H9 (cell line): ENCODE measurements around the gene PPP2R1A. TPM values are rescaled to one million over a fixed set of nuclear protein-coding genes. Genes with fewer than 3 reads are reported as not detected.

Experiments
- DNase-seq: peaks from one replicate; pipeline ENCODE4 v3.0.0-alpha.2; 2017
- H2AFZ ChIP-seq: one replicate; pipeline ENCODE4 v1.6.1; 2013; ENCODE audit warnings: mild to moderate bottlenecking, low read length, control low read depth, moderate library complexity
- H2AK5ac ChIP-seq: 2 replicates; pipeline ENCODE4 v1.6.1; 2013; ENCODE audit warnings: low read length, control low read depth, mixed read lengths; ENCODE audit not compliant: insufficient read length
- H2BK120ac ChIP-seq: one replicate; pipeline ENCODE4 v1.6.1; 2013; ENCODE audit warnings: low read depth, mild to moderate bottlenecking, low read length, control low read depth, inconsistent platforms; ENCODE audit not compliant: poor library complexity, severe bottlenecking
- H2BK12ac ChIP-seq: 2 replicates; pipeline ENCODE4 v1.6.1; 2013; ENCODE audit warnings: low read length, control low read depth, mixed read lengths, low read depth; ENCODE audit not compliant: insufficient read length
- H2BK15ac ChIP-seq: 2 replicates; pipeline ENCODE4 v1.6.1; 2013; ENCODE audit warnings: low read depth, low read length, control low read depth
- H2BK20ac ChIP-seq: one replicate; pipeline ENCODE4 v1.6.1; 2013; ENCODE audit warnings: low read depth, mild to moderate bottlenecking, low read length, control low read depth, inconsistent platforms; ENCODE audit not compliant: poor library complexity, severe bottlenecking
- H2BK5ac ChIP-seq: 2 replicates; pipeline ENCODE4 v1.6.1; 2013; ENCODE audit warnings: low read length, control low read depth, mixed read lengths; ENCODE audit not compliant: insufficient read length
- H3K14ac ChIP-seq: 2 replicates; pipeline ENCODE4 v1.6.1; 2013; ENCODE audit warnings: low read length, control low read depth; ENCODE audit not compliant: insufficient read depth
- H3K18ac ChIP-seq: 2 replicates; pipeline ENCODE4 v1.6.1; 2013; ENCODE audit warnings: low read depth, mild to moderate bottlenecking, mixed read lengths, low read length, control low read depth; ENCODE audit not compliant: insufficient read length
- H3K23ac ChIP-seq: 2 replicates; pipeline ENCODE4 v1.6.1; 2013; ENCODE audit warnings: low read length, control low read depth, mixed read lengths, low read depth; ENCODE audit not compliant: insufficient read length
- H3K23me2 ChIP-seq: 2 replicates; pipeline ENCODE4 v1.6.1; 2013; ENCODE audit warnings: low read depth, mild to moderate bottlenecking, mixed read lengths, low read length, control low read depth; ENCODE audit not compliant: insufficient read length, poor library complexity, severe bottlenecking
- H3K27ac ChIP-seq: 2 replicates; pipeline ENCODE4 v1.5.1; 2013; ENCODE audit warnings: low read length, control low read depth, mixed read lengths, low read depth; ENCODE audit not compliant: insufficient read length
- H3K27me3 ChIP-seq: 2 replicates; pipeline ENCODE4 v1.6.1; 2013; ENCODE audit warnings: low read length, control low read depth, inconsistent platforms; ENCODE audit not compliant: insufficient read depth
- H3K4ac ChIP-seq: 2 replicates; pipeline ENCODE4 v1.6.1; 2013; ENCODE audit warnings: low read depth, mild to moderate bottlenecking, control low read depth, inconsistent platforms, low read length, moderate library complexity
- H3K4me1 ChIP-seq: 2 replicates; pipeline ENCODE4 v1.6.1; 2013; ENCODE audit warnings: low read length, control low read depth, inconsistent platforms; ENCODE audit not compliant: insufficient read depth
- H3K4me2 ChIP-seq: 2 replicates; pipeline ENCODE4 v1.6.1; 2013; ENCODE audit warnings: low read length, control low read depth, mixed read lengths; ENCODE audit not compliant: insufficient read length, insufficient read depth
- H3K56ac ChIP-seq: 2 replicates; pipeline ENCODE4 v1.6.1; 2013; ENCODE audit warnings: low read depth, mild to moderate bottlenecking, mixed read lengths, low read length, control low read depth; ENCODE audit not compliant: insufficient read length
- H3K79me1 ChIP-seq: 2 replicates; pipeline ENCODE4 v1.6.1; 2013; ENCODE audit warnings: low read depth, mild to moderate bottlenecking, moderate library complexity, low read length, control low read depth, inconsistent platforms; ENCODE audit not compliant: insufficient read depth, poor library complexity, severe bottlenecking
- H3K79me2 ChIP-seq: 2 replicates; pipeline ENCODE4 v1.6.1; 2013; ENCODE audit warnings: low read length, control low read depth, inconsistent platforms; ENCODE audit not compliant: insufficient read depth
- H3K9ac ChIP-seq: 2 replicates; pipeline ENCODE4 v1.6.1; 2013; ENCODE audit warnings: low read length, control low read depth, mixed read lengths; ENCODE audit not compliant: insufficient read length; ENCODE audit errors: extremely low read depth
- H3K9me3 ChIP-seq: one replicate; pipeline ENCODE4 v1.6.1; 2013; ENCODE audit warnings: low read depth, low read length, inconsistent platforms; ENCODE audit not compliant: control insufficient read depth
- H3T11ph ChIP-seq: one replicate; pipeline ENCODE4 v1.6.1; 2013; ENCODE audit warnings: mild to moderate bottlenecking, low read length, control low read depth, inconsistent platforms
- H4K20me1 ChIP-seq: one replicate; pipeline ENCODE4 v1.6.1; 2013; ENCODE audit not compliant: control insufficient read depth, insufficient read length, insufficient read depth
- H4K5ac ChIP-seq: 2 replicates; pipeline ENCODE4 v1.6.1; 2013; ENCODE audit warnings: low read depth, mild to moderate bottlenecking, mixed read lengths, low read length, control low read depth; ENCODE audit not compliant: insufficient read length
- H4K8ac ChIP-seq: replicated peaks from 2 replicates; pipeline ENCODE4 v1.6.1; 2013; ENCODE audit warnings: low read length, control low read depth, mixed read lengths, low read depth; ENCODE audit not compliant: insufficient read length
- H4K91ac ChIP-seq: 2 replicates; pipeline ENCODE4 v1.6.1; 2013; ENCODE audit warnings: low read depth, mild to moderate bottlenecking, moderate library complexity, mixed read lengths, low read length, control low read depth; ENCODE audit not compliant: insufficient read length
- H3K27ac Mint-ChIP-seq, 3 experiments: 2 replicates in 2 of 3; 3 replicates in 1 of 3; pipeline ENCODE4 v1.8.0; 2020 to 2021; ENCODE audit warnings: mixed read lengths in 3 of 3, mild to moderate bottlenecking in 1 of 3, moderate library complexity in 1 of 3
- H3K27me3 Mint-ChIP-seq: 2 replicates; pipeline ENCODE4 v1.8.0; 2021; ENCODE audit warnings: low read depth, mild to moderate bottlenecking, moderate library complexity, mixed read lengths
- H3K36me3 Mint-ChIP-seq, 3 experiments: 2 replicates in 2 of 3; 3 replicates in 1 of 3; pipeline ENCODE4 v1.8.0; 2020 to 2021; ENCODE audit warnings: low read depth in 3 of 3, mixed read lengths in 3 of 3; ENCODE audit not compliant: insufficient read depth in 1 of 3
- H3K4me1 Mint-ChIP-seq, 2 experiments: 2 replicates each; pipeline ENCODE4 v1.8.0; 2020; ENCODE audit warnings: mixed read lengths in 2 of 2
- H3K4me3 Mint-ChIP-seq, 2 experiments: 2 replicates in 1 of 2; 3 replicates in 1 of 2; pipeline ENCODE4 v1.8.0; 2020 to 2021; ENCODE audit warnings: mild to moderate bottlenecking in 2 of 2, mixed read lengths in 2 of 2, moderate library complexity in 1 of 2
- H3K9me3 Mint-ChIP-seq, 2 experiments: 2 replicates in 1 of 2; 3 replicates in 1 of 2; pipeline ENCODE4 v1.8.0; 2020; ENCODE audit warnings: mild to moderate bottlenecking in 2 of 2, mixed read lengths in 2 of 2, moderate library complexity in 1 of 2
- WGBS: extraction: QIAGEN DNeasy Blood & Tissue Kit; methylation state at CpG from one replicate; pipeline ENCODE4 v1.1.7; 2013; ENCODE audit warnings: missing lambda C conversion rate, low lambda C conversion rate, mixed read lengths; ENCODE audit not compliant: insufficient read length; ENCODE audit errors: extremely low coverage; 5-methylcytosine and 5-hydroxymethylcytosine counted together
- total RNA-seq: library from RNA; stranded (reverse); gene quantifications from 2 replicates; pipeline ENCODE4 v1.2.1, GENCODE V29; 2021
- TF ChIP-seq, protein P1 (sequence below): fragments of 200-600 bp; sonication (generic); conservative IDR thresholded peaks from 3 replicates; pipeline ENCODE4 v1.8.0; 2021; ENCODE audit warnings: antibody characterized with exemption, mild to moderate bottlenecking

The PPP2R1A gene
- total RNA-seq, 1 experiment from 2014 or later = 432 TPM

DNA sequence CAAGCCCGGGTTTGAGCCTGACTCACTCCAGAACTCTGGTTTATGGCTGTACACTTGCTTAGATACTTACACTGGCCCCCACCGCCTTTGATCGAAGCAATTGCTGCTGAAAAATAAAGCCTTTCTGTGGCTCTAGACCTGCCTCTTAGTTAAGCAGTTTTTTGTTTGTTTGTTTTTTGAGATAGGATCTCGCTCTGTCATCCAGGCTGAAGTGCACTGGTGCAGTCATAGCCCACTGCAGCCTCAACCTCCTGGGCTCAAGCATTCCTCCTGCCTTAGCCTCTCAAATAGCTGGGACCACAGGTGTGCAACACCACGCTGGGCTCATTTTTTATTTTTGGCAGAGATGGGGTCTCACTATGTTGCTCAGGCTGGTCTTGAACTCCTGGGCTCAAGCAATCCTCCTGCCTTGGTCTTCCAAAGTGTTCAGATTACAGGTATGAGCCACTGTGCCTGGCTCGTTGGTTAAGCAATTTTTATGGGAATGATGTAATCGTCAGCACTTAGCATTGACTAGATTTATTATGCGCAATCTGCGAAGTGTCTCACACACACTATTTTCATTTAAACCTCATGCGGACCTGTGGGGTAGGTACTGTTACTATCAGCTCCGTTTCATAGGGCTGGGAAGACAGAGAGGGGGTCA lies 22.2 kb downstream of the PPP2R1A start:
- H2BK120ac ChIP-seq = no peak overlapping the region
- H2AFZ ChIP-seq = no peak overlapping the region
- Mint-ChIP-seq H3K4me1 (no peaks in the 10 kb centered on the region), H3K27me3 (no peaks in the 10 kb centered on the region), H3K36me3 (peaks cover 62 to 90% (median 88%) of the 10 kb centered on the region in 3 experiments), H3K27ac (peak overlapping the region in 1 of 3 experiments; percentile 89; a peak in 1 of 7 replicates), H3K4me3 (no peak overlapping the region), H3K9me3 (no peaks in the 10 kb centered on the region)
- no peak overlapping the region for H2AK5ac ChIP-seq
- no peak overlapping the region for H3K27ac ChIP-seq
- no peaks in the 10 kb centered on the region for H3K27me3 ChIP-seq
- no peak overlapping the region for H3K4ac ChIP-seq
- H3K18ac ChIP-seq = no peak overlapping the region
- H3K9ac ChIP-seq = no peak overlapping the region
- WGBS = no CpG with 5 or more reads among the region's 11 CpGs
- no peaks in the 10 kb centered on the region for H3K9me3 ChIP-seq
- H4K20me1 ChIP-seq = no peaks in the 10 kb centered on the region
- no peak overlapping the region for H3K23ac ChIP-seq
- H3K56ac ChIP-seq = no peak overlapping the region
- TF ChIP-seq, protein P1, sequence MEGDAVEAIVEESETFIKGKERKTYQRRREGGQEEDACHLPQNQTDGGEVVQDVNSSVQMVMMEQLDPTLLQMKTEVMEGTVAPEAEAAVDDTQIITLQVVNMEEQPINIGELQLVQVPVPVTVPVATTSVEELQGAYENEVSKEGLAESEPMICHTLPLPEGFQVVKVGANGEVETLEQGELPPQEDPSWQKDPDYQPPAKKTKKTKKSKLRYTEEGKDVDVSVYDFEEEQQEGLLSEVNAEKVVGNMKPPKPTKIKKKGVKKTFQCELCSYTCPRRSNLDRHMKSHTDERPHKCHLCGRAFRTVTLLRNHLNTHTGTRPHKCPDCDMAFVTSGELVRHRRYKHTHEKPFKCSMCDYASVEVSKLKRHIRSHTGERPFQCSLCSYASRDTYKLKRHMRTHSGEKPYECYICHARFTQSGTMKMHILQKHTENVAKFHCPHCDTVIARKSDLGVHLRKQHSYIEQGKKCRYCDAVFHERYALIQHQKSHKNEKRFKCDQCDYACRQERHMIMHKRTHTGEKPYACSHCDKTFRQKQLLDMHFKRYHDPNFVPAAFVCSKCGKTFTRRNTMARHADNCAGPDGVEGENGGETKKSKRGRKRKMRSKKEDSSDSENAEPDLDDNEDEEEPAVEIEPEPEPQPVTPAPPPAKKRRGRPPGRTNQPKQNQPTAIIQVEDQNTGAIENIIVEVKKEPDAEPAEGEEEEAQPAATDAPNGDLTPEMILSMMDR = no peak
- H4K5ac ChIP-seq = no peak overlapping the region
- H3K4me1 ChIP-seq = no peaks in the 10 kb centered on the region
- no peaks in the 10 kb centered on the region for H3K79me1 ChIP-seq
- no peak overlapping the region for H3K4me2 ChIP-seq
- no peak overlapping the region for H4K91ac ChIP-seq
- H3K23me2 ChIP-seq = no peaks in the 10 kb centered on the region
- no peak overlapping the region for H2BK20ac ChIP-seq
- H4K8ac ChIP-seq = no peak overlapping the region
- H3K14ac ChIP-seq = no peak overlapping the region
- H2BK12ac ChIP-seq = no peak overlapping the region
- DNase-seq = no peak
- no peak overlapping the region for H2BK15ac ChIP-seq
- H3T11ph ChIP-seq = no peak overlapping the region
- no peaks in the 10 kb centered on the region for H3K79me2 ChIP-seq
- no peak overlapping the region for H2BK5ac ChIP-seq
